ENCODE measurements around the gene GDF15.
"Not testable (repeated sequence)": the region's sequence is repeated elsewhere in the genome, so short reads cannot be mapped to it uniquely, and the experiment has no call there.

GDF15 gene

GRCh38 chr19:18385675-18386542 is at the start of gene GDF15:
TSS of gene GDF15 (plus strand) at chr19:18386158. CDS start at chr19:18386190, 32 bp downstream.
- Mint-ChIP-seq H3K4me3 (peak within 1 kb of the TSS; percentile 64), H3K4me1 (peaks cover 15% of the 10 kb centered on the region), H3K9me3 (no peaks in the 10 kb centered on the region), H3K36me3 (no peaks in the 10 kb centered on the region), H3K27ac (no peak within 1 kb of the TSS)
- DNase-seq (ENCODE audit: low spot score in 2 of 2) (peak; percentile 28 to 66), ATAC-seq (no peak)

- Mint-ChIP-seq H3K27ac (no peak overlapping the region), H3K9me3 (no peaks in the 10 kb centered on the region), H3K4me3 (no peak overlapping the region), H3K4me1 (peaks cover 16% of the 10 kb centered on the region), H3K36me3 (peaks cover 18% of the 10 kb centered on the region)
- no peak for DNase-seq (ENCODE audit: low spot score in 2 of 2)
- ATAC-seq, result no peak
Measured at GRCh38 chr19:18338541-18338940, 47.4 kb upstream of the GDF15 start.

- ATAC-seq (no peak), DNase-seq (ENCODE audit: low spot score in 2 of 2) (no peak)
- H3K27ac Mint-ChIP-seq, result peak overlapping the region; percentile 86
Measured at GRCh38 chr19:18339723-18340122, 46.2 kb upstream of the GDF15 start.

GRCh38 chr19:18340190-18340989 is 45.6 kb upstream of the GDF15 start, which contains the start of gene PGPEP1:
TSS of gene PGPEP1 (plus strand) at chr19:18340598. CDS start at chr19:18340682, 84 bp downstream.
- Mint-ChIP-seq H3K4me3 (peak within 1 kb of the TSS; percentile 75), H3K36me3 (peaks cover 36% of the 10 kb centered on the region), H3K9me3 (no peaks in the 10 kb centered on the region), H3K27ac (peak within 1 kb of the TSS; percentile 86), H3K4me1 (peaks cover 16% of the 10 kb centered on the region)
- peak; percentile 78 to 89 for DNase-seq (ENCODE audit: low spot score in 2 of 2)
- peak; percentile 78 for ATAC-seq

More at GRCh38 chr19:18339723-18340122, 46.2 kb upstream of the GDF15 start:
- Mint-ChIP-seq H3K4me1 (peaks cover 16% of the 10 kb centered on the region), H3K36me3 (peaks cover 30% of the 10 kb centered on the region), H3K4me3 (peak overlapping the region; percentile 75), H3K9me3 (no peaks in the 10 kb centered on the region)

GRCh38 chr19:18340990-18341868 is 44.7 kb upstream of the GDF15 start:
- ATAC-seq (peak; percentile 86), DNase-seq (ENCODE audit: low spot score in 2 of 2) (peak; percentile 36 to 75)
- peaks cover 45% of the 10 kb centered on the region for H3K36me3 Mint-ChIP-seq
- peaks cover 21% of the 10 kb centered on the region for H3K4me1 Mint-ChIP-seq
- H3K9me3 Mint-ChIP-seq, result no peaks in the 10 kb centered on the region
- peak overlapping the region; percentile 86 for H3K27ac Mint-ChIP-seq
- H3K4me3 Mint-ChIP-seq, result peak overlapping the region; percentile 75

GRCh38 chr19:18342090-18342632 is 43.8 kb upstream of the GDF15 start:
- ATAC-seq (no peak), DNase-seq (ENCODE audit: low spot score in 2 of 2) (no peak)
- peaks cover 30% of the 10 kb centered on the region for H3K4me1 Mint-ChIP-seq
- H3K9me3 Mint-ChIP-seq, result no peaks in the 10 kb centered on the region
- H3K27ac Mint-ChIP-seq, result peak overlapping the region; percentile 56
- peak overlapping the region; percentile 75 for H3K4me3 Mint-ChIP-seq
- H3K36me3 Mint-ChIP-seq, result peaks cover 52% of the 10 kb centered on the region

GRCh38 chr19:18344582-18344950 is 41.4 kb upstream of the GDF15 start:
- Mint-ChIP-seq H3K4me1 (peaks cover 37% of the 10 kb centered on the region), H3K36me3 (peaks cover 68% of the 10 kb centered on the region), H3K4me3 (no peak overlapping the region), H3K27ac (no peak overlapping the region), H3K9me3 (no peaks in the 10 kb centered on the region)
- DNase-seq (ENCODE audit: low spot score in 2 of 2) (no peak), ATAC-seq (no peak)

- peaks cover 73% of the 10 kb centered on the region for H3K36me3 Mint-ChIP-seq
Measured at GRCh38 chr19:18345296-18345695, 40.7 kb upstream of the GDF15 start.

GRCh38 chr19:18346091-18346490 is 39.9 kb upstream of the GDF15 start:
- ATAC-seq (no peak), DNase-seq (ENCODE audit: low spot score in 2 of 2) (no peak)
- Mint-ChIP-seq H3K4me3 (no peak overlapping the region), H3K27ac (no peak overlapping the region), H3K9me3 (no peaks in the 10 kb centered on the region), H3K36me3 (peaks cover 73% of the 10 kb centered on the region), H3K4me1 (peaks cover 32% of the 10 kb centered on the region)

More at GRCh38 chr19:18345296-18345695, 40.7 kb upstream of the GDF15 start:
- DNase-seq (ENCODE audit: low spot score in 2 of 2), result no peak
- no peaks in the 10 kb centered on the region for H3K9me3 Mint-ChIP-seq
- no peak for ATAC-seq
- H3K27ac Mint-ChIP-seq, result no peak overlapping the region
- no peak overlapping the region for H3K4me3 Mint-ChIP-seq
- H3K4me1 Mint-ChIP-seq, result peaks cover 33% of the 10 kb centered on the region

- peak overlapping the region; percentile 43 for H3K27ac Mint-ChIP-seq
- no peak overlapping the region for H3K4me3 Mint-ChIP-seq
- no peak for DNase-seq (ENCODE audit: low spot score in 2 of 2)
- peaks cover 59% of the 10 kb centered on the region for H3K36me3 Mint-ChIP-seq
- H3K9me3 Mint-ChIP-seq, result no peaks in the 10 kb centered on the region
- ATAC-seq, result no peak
- peaks cover 25% of the 10 kb centered on the region for H3K4me1 Mint-ChIP-seq
Measured at GRCh38 chr19:18348171-18348570, 37.8 kb upstream of the GDF15 start.

- H3K36me3 Mint-ChIP-seq, result peaks cover 52% of the 10 kb centered on the region
- not testable (repeated sequence) for H3K9me3 Mint-ChIP-seq
Measured at GRCh38 chr19:18348818-18349339, 37.1 kb upstream of the GDF15 start.

GRCh38 chr19:18349524-18350128 is 36.3 kb upstream of the GDF15 start:
- ATAC-seq (no peak), DNase-seq (ENCODE audit: low spot score in 2 of 2) (no peak)
- Mint-ChIP-seq H3K4me3 (no peak overlapping the region), H3K27ac (no peak overlapping the region), H3K4me1 (peaks cover 31% of the 10 kb centered on the region), H3K36me3 (peaks cover 45% of the 10 kb centered on the region), H3K9me3 (no peaks in the 10 kb centered on the region)

More at GRCh38 chr19:18348818-18349339, 37.1 kb upstream of the GDF15 start:
- DNase-seq (ENCODE audit: low spot score in 2 of 2); ATAC-seq; H3K27ac Mint-ChIP-seq; H3K4me3 Mint-ChIP-seq: not testable (repeated sequence)
- H3K4me1 Mint-ChIP-seq, result peaks cover 31% of the 10 kb centered on the region

GRCh38 chr19:18350490-18350889 is 35.5 kb upstream of the GDF15 start:
- Mint-ChIP-seq H3K27ac (no peak overlapping the region), H3K9me3 (no peaks in the 10 kb centered on the region), H3K4me1 (peaks cover 31% of the 10 kb centered on the region), H3K36me3 (peaks cover 45% of the 10 kb centered on the region), H3K4me3 (no peak overlapping the region)
- no peak for ATAC-seq
- DNase-seq (ENCODE audit: low spot score in 2 of 2), result no peak

- DNase-seq (ENCODE audit: low spot score in 2 of 2) (no peak), ATAC-seq (no peak)
- H3K4me1 Mint-ChIP-seq, result peaks cover 23% of the 10 kb centered on the region
- H3K27ac Mint-ChIP-seq, result no peak overlapping the region
- H3K4me3 Mint-ChIP-seq, result no peak overlapping the region
- no peaks in the 10 kb centered on the region for H3K9me3 Mint-ChIP-seq
- peaks cover 44% of the 10 kb centered on the region for H3K36me3 Mint-ChIP-seq
Measured at GRCh38 chr19:18351544-18351943, 34.4 kb upstream of the GDF15 start.

All from stimulated activated effector memory CD8-positive, alpha-beta T cell treated with anti-CD3 and anti-CD28 coated beads, Interleukin-12 subunit alpha, Interleukin-12 subunit beta, amount 100 ng/mL, for 72 hours (primary cell).